A673 (cell line): ENCODE data around the gene GBP2. TPM values are rescaled to one million over a fixed set of nuclear protein-coding genes. Genes with fewer than 3 reads are reported as not detected.

Experiments used
- BruUV-seq: library from RNA; stranded (reverse); fragments of 400-500 nt; replicated peaks from 2 replicates; lab custom pipeline; 2021; lab: Mats Ljungman, UMichigan
- CTCF ChIA-PET: fragments of 300-600 bp; sonication (Branson Sonifier 250); formaldehyde crosslinking; loops from one replicate; lab custom pipeline; 2022; ENCODE audit warnings: antibody characterized with exemption; lab: Charles Lee
- POLR2A ChIA-PET: fragments of 300-600 bp; sonication (Branson Sonifier 250); formaldehyde crosslinking; loops from one replicate; lab custom pipeline; 2022; ENCODE audit warnings: antibody characterized with exemption; ENCODE audit not compliant: low non-redundant PET; lab: Charles Lee
- DNase-seq: peaks from one replicate; pipeline ENCODE4 v3.0.0-alpha.2; 2015; ENCODE audit warnings: low spot score
- H3K27ac ChIP-seq: fragments of 200-600 bp; sonication (generic); 2 replicates; pipeline ENCODE4 v1.5.1; 2016; ENCODE audit warnings: mixed run types, low read depth, mild to moderate bottlenecking, mixed read lengths, antibody characterized with exemption, low read length; ENCODE audit not compliant: poor library complexity, severe bottlenecking
- H3K27me3 ChIP-seq: fragments of 200-600 bp; sonication (generic); replicated peaks from 2 replicates; pipeline ENCODE4 v1.6.1; 2017; ENCODE audit warnings: mixed run types, low read depth, mild to moderate bottlenecking, mixed read lengths, antibody characterized with exemption, low read length; ENCODE audit not compliant: insufficient read depth, poor library complexity
- H3K36me3 ChIP-seq: fragments of 200-600 bp; sonication (generic); 2 replicates; pipeline ENCODE4 v1.6.1; 2016; ENCODE audit warnings: mixed run types, mild to moderate bottlenecking, mixed read lengths, antibody characterized with exemption, low read length; ENCODE audit not compliant: insufficient read depth, poor library complexity, severe bottlenecking
- H3K4me1 ChIP-seq: fragments of 200-600 bp; sonication (generic); 2 replicates; pipeline ENCODE4 v1.6.1; 2017; ENCODE audit warnings: mixed run types, mild to moderate bottlenecking, mixed read lengths, antibody characterized with exemption, low read length; ENCODE audit not compliant: insufficient read depth, poor library complexity, severe bottlenecking
- H3K4me3 ChIP-seq: fragments of 200-600 bp; sonication (generic); 2 replicates; pipeline ENCODE4 v1.5.1; 2016; ENCODE audit warnings: low read depth, mixed run types, mild to moderate bottlenecking, mixed read lengths, low read length; ENCODE audit not compliant: poor library complexity, severe bottlenecking
- H3K9me3 ChIP-seq: fragments of 200-600 bp; sonication (generic); 2 replicates; pipeline ENCODE4 v1.6.1; 2016; ENCODE audit warnings: mixed run types, low read depth, mild to moderate bottlenecking, mixed read lengths, antibody characterized with exemption, low read length; ENCODE audit not compliant: poor library complexity, severe bottlenecking
- EZH2 ChIP-seq: fragments of 200-600 bp; sonication (generic); IDR thresholded peaks from 2 replicates; pipeline ENCODE4 v1.6.1; 2017; ENCODE audit warnings: borderline replicate concordance, low read depth, mild to moderate bottlenecking, mixed read lengths, antibody characterized with exemption, low read length; ENCODE audit not compliant: poor library complexity, severe bottlenecking
- intact Hi-C: fragments of 100-400 bp; cut with micrococcal nuclease; formaldehyde crosslinking; loops from one replicate; pipeline ENCODE4 v1.10.0; 2022; ENCODE audit not compliant: unreplicated experiment
- total RNA-seq: library from RNA; stranded (reverse); gene quantifications from 2 replicates; pipeline ENCODE4 v1.2.3, GENCODE V29; 2021
- TF ChIP-seq, protein P1 (sequence below): fragments of 300-800, 200-600 bp; sonication (generic); conservative IDR thresholded peaks from 2 replicates; pipeline ENCODE4 v1.5.1; 2017; ENCODE audit warnings: low read depth, mild to moderate bottlenecking, antibody characterized with exemption, low read length, moderate library complexity, mixed read lengths

Gene GBP2
- total RNA-seq, 1 experiment from 2014 or later: 4.5 TPM

DNA sequence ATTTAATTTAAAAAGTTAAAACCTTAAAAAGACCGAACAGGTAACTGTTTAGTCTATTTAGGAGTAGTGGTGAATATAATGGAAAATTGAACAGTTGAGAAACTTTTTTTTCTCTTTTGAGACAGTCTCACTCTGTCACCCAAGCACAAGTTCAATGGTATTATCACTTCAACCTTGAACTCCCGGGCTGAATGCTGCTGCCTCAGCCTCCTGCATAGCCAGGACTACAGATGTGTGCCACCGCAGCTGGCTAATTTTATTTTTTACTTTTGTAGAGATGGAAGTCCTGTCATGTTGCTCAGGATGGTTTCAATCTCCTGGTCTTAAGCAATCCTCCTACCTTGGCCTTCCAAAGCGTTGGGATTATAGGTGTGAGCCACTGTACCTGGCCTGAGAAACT lies 16.2 kb upstream of the GBP2 start:
- CTCF ChIA-PET: no interaction called here
- DNase-seq: no peak
- TF ChIP-seq EZH2: no peak
- TF ChIP-seq, protein P1, sequence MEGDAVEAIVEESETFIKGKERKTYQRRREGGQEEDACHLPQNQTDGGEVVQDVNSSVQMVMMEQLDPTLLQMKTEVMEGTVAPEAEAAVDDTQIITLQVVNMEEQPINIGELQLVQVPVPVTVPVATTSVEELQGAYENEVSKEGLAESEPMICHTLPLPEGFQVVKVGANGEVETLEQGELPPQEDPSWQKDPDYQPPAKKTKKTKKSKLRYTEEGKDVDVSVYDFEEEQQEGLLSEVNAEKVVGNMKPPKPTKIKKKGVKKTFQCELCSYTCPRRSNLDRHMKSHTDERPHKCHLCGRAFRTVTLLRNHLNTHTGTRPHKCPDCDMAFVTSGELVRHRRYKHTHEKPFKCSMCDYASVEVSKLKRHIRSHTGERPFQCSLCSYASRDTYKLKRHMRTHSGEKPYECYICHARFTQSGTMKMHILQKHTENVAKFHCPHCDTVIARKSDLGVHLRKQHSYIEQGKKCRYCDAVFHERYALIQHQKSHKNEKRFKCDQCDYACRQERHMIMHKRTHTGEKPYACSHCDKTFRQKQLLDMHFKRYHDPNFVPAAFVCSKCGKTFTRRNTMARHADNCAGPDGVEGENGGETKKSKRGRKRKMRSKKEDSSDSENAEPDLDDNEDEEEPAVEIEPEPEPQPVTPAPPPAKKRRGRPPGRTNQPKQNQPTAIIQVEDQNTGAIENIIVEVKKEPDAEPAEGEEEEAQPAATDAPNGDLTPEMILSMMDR: no peak
- Histone ChIP-seq H3K4me3 (no peak overlapping the region), H3K4me1 (no peaks in the 10 kb centered on the region), H3K27ac (no peak overlapping the region), H3K27me3 (no peaks in the 10 kb centered on the region), H3K36me3 (no peaks in the 10 kb centered on the region), H3K9me3 (peaks cover 5% of the 10 kb centered on the region)
- intact Hi-C loops: no loop called here
- BruUV-seq: no TSS peak
- POLR2A ChIA-PET: no interaction called here

DNA sequence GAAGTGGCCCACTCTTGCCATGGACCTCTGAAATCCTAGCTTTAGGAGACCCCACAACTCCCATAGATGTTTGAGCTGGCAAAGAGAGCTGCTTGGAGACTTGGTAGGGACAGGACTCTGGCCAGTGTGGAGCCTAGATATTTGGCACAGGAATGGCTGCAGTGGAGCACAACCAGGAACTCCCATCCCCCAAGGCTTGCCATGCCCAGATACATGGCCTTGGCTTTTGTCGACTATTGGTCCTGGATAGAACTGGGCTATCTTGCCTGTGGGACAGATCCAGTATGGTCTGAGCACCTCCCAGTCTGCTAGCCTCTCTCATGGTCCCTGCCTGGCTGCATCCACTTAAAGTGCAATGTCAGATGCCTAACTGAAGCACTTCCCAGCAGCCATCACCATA lies 7.8 kb upstream of the GBP2 start:
- Histone ChIP-seq H3K9me3 (peaks cover 5% of the 10 kb centered on the region), H3K27me3 (peaks cover 14% of the 10 kb centered on the region), H3K4me3 (no peak overlapping the region), H3K36me3 (no peaks in the 10 kb centered on the region), H3K27ac (no peak overlapping the region), H3K4me1 (no peaks in the 10 kb centered on the region)
- BruUV-seq: no TSS peak
- TF ChIP-seq, protein P1: no peak
- no peak for TF ChIP-seq EZH2
- ChIA-PET CTCF (no interaction called here), POLR2A (no interaction called here)
- DNase-seq: no peak
- intact Hi-C loops: no loop called here

DNA sequence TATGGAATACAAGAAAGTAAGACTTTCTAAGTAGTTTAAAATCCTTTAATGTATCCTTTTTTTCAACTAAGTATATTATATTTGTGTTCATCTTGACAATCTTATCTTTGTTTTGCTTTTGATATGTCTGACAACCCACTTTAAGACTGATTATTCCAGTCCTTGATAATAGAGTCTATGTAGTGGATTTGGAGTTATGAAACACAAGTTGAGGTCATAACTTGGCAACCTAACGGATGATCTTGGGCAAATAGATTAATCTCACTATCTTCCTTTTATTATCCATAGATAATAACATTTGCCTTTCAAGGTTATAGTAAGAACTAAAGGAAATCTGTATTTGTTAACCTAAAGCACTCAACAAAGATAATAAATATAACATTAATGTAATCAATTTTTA lies 4.8 kb upstream of the GBP2 start:
- CTCF ChIA-PET: no interaction called here

More for the DNA sequence above, 4.8 kb upstream of the GBP2 start:
- BruUV-seq: no TSS peak
- intact Hi-C loops: no loop called here
- peaks cover 3% of the 10 kb centered on the region for H3K4me1 ChIP-seq
- H3K27ac ChIP-seq: no peak overlapping the region
- H3K36me3 ChIP-seq: no peaks in the 10 kb centered on the region
- no peaks in the 10 kb centered on the region for H3K9me3 ChIP-seq
- TF ChIP-seq, protein P1: no peak
- TF ChIP-seq EZH2: no peak
- peaks cover 6% of the 10 kb centered on the region for H3K27me3 ChIP-seq
- no peak overlapping the region for H3K4me3 ChIP-seq
- POLR2A ChIA-PET: no interaction called here
- no peak for DNase-seq
